DOHH2 (cell line): ENCODE results near the gene ST7.

Experiments
- CTCF ChIP-seq: fragments of 200-600 bp; sonication (generic); IDR thresholded peaks from one replicate; pipeline ENCODE4 v1.5.1; 2014; ENCODE audit warnings: antibody characterized with exemption, mild to moderate bottlenecking, low read depth, low read length; ENCODE audit not compliant: poor library complexity, severe bottlenecking
- EZH2phosphoT487 ChIP-seq: fragments of 200-600 bp; sonication (generic); IDR thresholded peaks from 2 replicates; pipeline ENCODE4 v1.6.1; 2017; ENCODE audit warnings: borderline replicate concordance, mild to moderate bottlenecking, antibody characterized with exemption, low read length, moderate library complexity, mixed read lengths

GRCh38 chr7:116994611-116995010, 41.3 kb downstream of the ST7 start:
- no peak for TF ChIP-seq CTCF
- TF ChIP-seq EZH2phosphoT487, result no peak
